ENCODE results near the gene TEPSIN. TPM values are rescaled to one million over a fixed set of nuclear protein-coding genes. Genes with fewer than 3 reads are reported as not detected.

Gene TEPSIN
- total RNA-seq, 2 experiments from 2014 or later = 28.2 to 32.2 TPM

GRCh38 chr17:81245024-81245664 is 6.3 kb upstream of the TEPSIN start:
- Mint-ChIP-seq H3K4me3 (no peak overlapping the region), H3K9me3 (no peaks in the 10 kb centered on the region), H3K27ac (no peak overlapping the region), H3K27me3 (no peaks in the 10 kb centered on the region), H3K4me1 (ENCODE audit: low read depth) (peaks cover 19% of the 10 kb centered on the region), H3K36me3 (ENCODE audit: low read depth) (peaks cover 20% of the 10 kb centered on the region)
- intact Hi-C loops (cut with micrococcal nuclease) = no loop called here
- CTCF ChIA-PET = interaction anchor here (0.9 to 1.6 kb wide), 2 partner anchors 148 to 239 kb away, joined by 3 to 4 read pairs; no protein-coding TSS in a partner anchor
- ATAC-seq (no peak), DNase-seq (no peak)
- POLR2A ChIA-PET = interaction anchor here (0.7 to 1.1 kb wide), 2 partner anchors 273 to 291 kb away, joined by 3 to 4 read pairs; no protein-coding TSS in a partner anchor
- TF ChIP-seq CTCF (IDR thresholded peaks at IDR 0.05) = no peak

- ChIA-PET CTCF (interaction anchor here (1.6 kb wide), 1 partner anchor 240 kb away, joined by 4 read pairs; no protein-coding TSS in a partner anchor), POLR2A (interaction anchor here (1.1 kb wide), 1 partner anchor 292 kb away, joined by 4 read pairs; no protein-coding TSS in a partner anchor)
- DNase-seq = no peak
- Mint-ChIP-seq H3K4me1 (ENCODE audit: low read depth) (peaks cover 21% of the 10 kb centered on the region), H3K27ac (peak overlapping the region; percentile 20), H3K36me3 (ENCODE audit: low read depth) (peaks cover 24% of the 10 kb centered on the region), H3K4me3 (no peak overlapping the region), H3K9me3 (no peaks in the 10 kb centered on the region), H3K27me3 (no peaks in the 10 kb centered on the region)
- ATAC-seq = no peak
- no peak for TF ChIP-seq CTCF (IDR thresholded peaks at IDR 0.05)
- intact Hi-C loops (cut with micrococcal nuclease) = loop anchor here (5.0 kb wide), 1 partner anchor 102 kb away; no protein-coding TSS in a partner anchor
Measured at GRCh38 chr17:81244358-81245023, 5.6 kb upstream of the TEPSIN start.

- DNase-seq = no peak
- CTCF ChIA-PET = no interaction called here
- POLR2A ChIA-PET = no interaction called here
- TF ChIP-seq CTCF (IDR thresholded peaks at IDR 0.05) = no peak
- intact Hi-C loops (cut with micrococcal nuclease) = loop anchor here (5.0 kb wide), 1 partner anchor 101 kb away; no protein-coding TSS in a partner anchor
- Mint-ChIP-seq H3K27me3 (no peaks in the 10 kb centered on the region), H3K27ac (no peak overlapping the region), H3K9me3 (no peaks in the 10 kb centered on the region), H3K36me3 (ENCODE audit: low read depth) (peaks cover 24% of the 10 kb centered on the region), H3K4me3 (no peak overlapping the region), H3K4me1 (ENCODE audit: low read depth) (peaks cover 21% of the 10 kb centered on the region)
- ATAC-seq = no peak
Measured at GRCh38 chr17:81243333-81243664, 4.4 kb upstream of the TEPSIN start.

- Mint-ChIP-seq H3K4me3 (no peak overlapping the region), H3K36me3 (ENCODE audit: low read depth) (peaks cover 24% of the 10 kb centered on the region), H3K27me3 (no peaks in the 10 kb centered on the region), H3K4me1 (ENCODE audit: low read depth) (peaks cover 25% of the 10 kb centered on the region), H3K27ac (peak overlapping the region; percentile 25), H3K9me3 (no peaks in the 10 kb centered on the region)
- TF ChIP-seq CTCF (IDR thresholded peaks at IDR 0.05) = no peak
- CTCF ChIA-PET = interaction anchor here (5.5 kb wide), 1 partner anchor 99 kb away, joined by 30 read pairs; no protein-coding TSS in a partner anchor
- POLR2A ChIA-PET = no interaction called here
- DNase-seq (no peak), ATAC-seq (no peak)
- intact Hi-C loops (cut with micrococcal nuclease) = loop anchor here (5.0 kb wide), 1 partner anchor 100 kb away; no protein-coding TSS in a partner anchor
Measured at GRCh38 chr17:81242421-81243332, 3.8 kb upstream of the TEPSIN start.
